ENCODE measurements around the gene CCDC158. TPM values are rescaled to one million over a fixed set of nuclear protein-coding genes. Genes with fewer than 3 reads are reported as not detected.
"Not testable (repeated sequence)": the region's sequence is repeated elsewhere in the genome, so short reads cannot be mapped to it uniquely, and the experiment has no call there.

Gene CCDC158
- total RNA-seq, 1 experiment from 2014 or later = not detected

- H3K27me3 ChIP-seq = no peaks in the 10 kb centered on the region
- no peaks in the 10 kb centered on the region for H3K36me3 ChIP-seq
- H3K27ac ChIP-seq = no peak overlapping the region
- H3K4me3 ChIP-seq = no peak overlapping the region
- no peak for DNase-seq
- peaks cover 2% of the 10 kb centered on the region for H3K4me1 ChIP-seq
- no peaks in the 10 kb centered on the region for H3K9me3 ChIP-seq (replicated peaks)
Observed at GRCh38 chr4:76366737-76367136, 54.2 kb downstream of the CCDC158 start.

- Histone ChIP-seq H3K27me3 (no peaks in the 10 kb centered on the region), H3K27ac (no peak overlapping the region), H3K9me3 (replicated peaks) (no peaks in the 10 kb centered on the region; the same call in 1 of the 2 replicates), H3K4me1 (peaks cover 4% of the 10 kb centered on the region), H3K36me3 (no peaks in the 10 kb centered on the region), H3K4me3 (no peak overlapping the region)
- no peak for DNase-seq
Observed at GRCh38 chr4:76365636-76366035, 55.3 kb downstream of the CCDC158 start.

GRCh38 chr4:76364763-76365162 is 56.2 kb downstream of the CCDC158 start:
- Histone ChIP-seq H3K4me3 (no peak overlapping the region), H3K27ac (no peak overlapping the region), H3K27me3 (no peaks in the 10 kb centered on the region), H3K4me1 (peaks cover 4% of the 10 kb centered on the region), H3K9me3 (replicated peaks) (no peaks in the 10 kb centered on the region; the same call in 1 of the 2 replicates), H3K36me3 (no peaks in the 10 kb centered on the region)
- no peak for DNase-seq

- Histone ChIP-seq H3K4me1 (peaks cover 4% of the 10 kb centered on the region), H3K9me3 (replicated peaks) (no peaks in the 10 kb centered on the region; the same call in 1 of the 2 replicates), H3K27me3 (no peaks in the 10 kb centered on the region), H3K27ac (no peak overlapping the region), H3K36me3 (no peaks in the 10 kb centered on the region), H3K4me3 (no peak overlapping the region)
- DNase-seq = no peak
Observed at GRCh38 chr4:76363556-76364290, 57.2 kb downstream of the CCDC158 start.

GRCh38 chr4:76361689-76362412 is 59.1 kb downstream of the CCDC158 start:
- Histone ChIP-seq H3K27me3 (no peaks in the 10 kb centered on the region; the same call in 1 of the 2 replicates), H3K36me3 (no peaks in the 10 kb centered on the region), H3K9me3 (replicated peaks) (peaks cover 4% of the 10 kb centered on the region; the same call in 1 of the 2 replicates), H3K27ac (no peak overlapping the region), H3K4me1 (peaks cover 4% of the 10 kb centered on the region), H3K4me3 (no peak overlapping the region)
- DNase-seq = peak in 1 of 2 experiments; percentile 20

- not testable (repeated sequence) for H3K36me3 ChIP-seq; H3K27ac ChIP-seq; DNase-seq; H3K9me3 ChIP-seq (replicated peaks); H3K27me3 ChIP-seq; H3K4me1 ChIP-seq; H3K4me3 ChIP-seq
Observed at GRCh38 chr4:76359881-76360466, 61.0 kb downstream of the CCDC158 start.

GRCh38 chr4:76357981-76358380 is 63.0 kb downstream of the CCDC158 start:
- H3K36me3 ChIP-seq = no peaks in the 10 kb centered on the region
- H3K27ac ChIP-seq = no peak overlapping the region
- no peaks in the 10 kb centered on the region; the same call in 1 of the 2 replicates for H3K27me3 ChIP-seq
- H3K4me3 ChIP-seq = no peak overlapping the region
- H3K4me1 ChIP-seq = peaks cover 4% of the 10 kb centered on the region
- peaks cover 9% of the 10 kb centered on the region; the same call in 1 of the 2 replicates for H3K9me3 ChIP-seq (replicated peaks)
- DNase-seq = peak in 1 of 2 experiments; percentile 30

- Histone ChIP-seq H3K27me3 (no peaks in the 10 kb centered on the region; the same call in 1 of the 2 replicates), H3K4me1 (no peaks in the 10 kb centered on the region), H3K4me3 (no peak overlapping the region), H3K9me3 (replicated peaks) (0 out of 2 replicates have a peak, but pooled peaks cover 9% of the 10 kb centered on the region), H3K36me3 (no peaks in the 10 kb centered on the region), H3K27ac (no peak overlapping the region)
- DNase-seq = no peak
Observed at GRCh38 chr4:76354517-76355473, 66.1 kb downstream of the CCDC158 start.

- peaks cover 2% of the 10 kb centered on the region; the same call in 1 of the 2 replicates for H3K9me3 ChIP-seq (replicated peaks)
- H3K4me3 ChIP-seq = no peak overlapping the region
- no peaks in the 10 kb centered on the region for H3K4me1 ChIP-seq
- no peaks in the 10 kb centered on the region for H3K27me3 ChIP-seq
- no peak overlapping the region for H3K27ac ChIP-seq
- no peaks in the 10 kb centered on the region for H3K36me3 ChIP-seq
- no peak for DNase-seq
Observed at GRCh38 chr4:76342803-76343202, 78.1 kb downstream of the CCDC158 start.

- Histone ChIP-seq H3K4me1 (no peaks in the 10 kb centered on the region), H3K36me3 (no peaks in the 10 kb centered on the region), H3K4me3 (no peak overlapping the region), H3K27ac (no peak overlapping the region), H3K27me3 (no peaks in the 10 kb centered on the region), H3K9me3 (replicated peaks) (peaks cover 2% of the 10 kb centered on the region; the same call in 1 of the 2 replicates)
- DNase-seq = no peak
Observed at GRCh38 chr4:76342191-76342590, 78.8 kb downstream of the CCDC158 start.

- H3K36me3 ChIP-seq = no peaks in the 10 kb centered on the region
- 0 out of 2 replicates have a peak, but pooled peaks cover 2% of the 10 kb centered on the region for H3K9me3 ChIP-seq (replicated peaks)
- H3K27me3 ChIP-seq = no peaks in the 10 kb centered on the region
- H3K4me3 ChIP-seq = no peak overlapping the region
- H3K4me1 ChIP-seq = no peaks in the 10 kb centered on the region
- DNase-seq = no peak
- no peak overlapping the region for H3K27ac ChIP-seq
Observed at GRCh38 chr4:76341063-76341462, 79.9 kb downstream of the CCDC158 start.

- Histone ChIP-seq H3K27ac (no peak overlapping the region), H3K4me1 (no peaks in the 10 kb centered on the region), H3K36me3 (no peaks in the 10 kb centered on the region), H3K4me3 (no peak overlapping the region), H3K27me3 (no peaks in the 10 kb centered on the region), H3K9me3 (replicated peaks) (no peaks in the 10 kb centered on the region)
- DNase-seq = peak in 1 of 2 experiments; percentile 17
Observed at GRCh38 chr4:76339364-76339763, 81.6 kb downstream of the CCDC158 start.

GRCh38 chr4:76334885-76335284 is 86.1 kb downstream of the CCDC158 start:
- H3K4me3 ChIP-seq = no peak overlapping the region
- H3K9me3 ChIP-seq (replicated peaks) = no peaks in the 10 kb centered on the region; the same call in 1 of the 2 replicates
- no peak overlapping the region for H3K27ac ChIP-seq
- H3K36me3 ChIP-seq = no peaks in the 10 kb centered on the region
- 0 out of 2 replicates have a peak, but pooled peaks cover 2% of the 10 kb centered on the region for H3K27me3 ChIP-seq
- H3K4me1 ChIP-seq = no peaks in the 10 kb centered on the region
- no peak for DNase-seq

GRCh38 chr4:76326515-76326914 is 94.4 kb downstream of the CCDC158 start:
- Histone ChIP-seq H3K27me3 (no peaks in the 10 kb centered on the region), H3K4me1 (no peaks in the 10 kb centered on the region), H3K9me3 (replicated peaks) (peaks cover 20% of the 10 kb centered on the region), H3K4me3 (no peak overlapping the region), H3K36me3 (no peaks in the 10 kb centered on the region), H3K27ac (no peak overlapping the region)
- DNase-seq = no peak

All from SJCRH30 (cell line).